8988T (cell line): ENCODE data around the gene PVALB.

Source experiments
- DNase-seq: peaks from one replicate; pipeline ENCODE4 v3.0.0; 2011

The PVALB gene

DNA sequence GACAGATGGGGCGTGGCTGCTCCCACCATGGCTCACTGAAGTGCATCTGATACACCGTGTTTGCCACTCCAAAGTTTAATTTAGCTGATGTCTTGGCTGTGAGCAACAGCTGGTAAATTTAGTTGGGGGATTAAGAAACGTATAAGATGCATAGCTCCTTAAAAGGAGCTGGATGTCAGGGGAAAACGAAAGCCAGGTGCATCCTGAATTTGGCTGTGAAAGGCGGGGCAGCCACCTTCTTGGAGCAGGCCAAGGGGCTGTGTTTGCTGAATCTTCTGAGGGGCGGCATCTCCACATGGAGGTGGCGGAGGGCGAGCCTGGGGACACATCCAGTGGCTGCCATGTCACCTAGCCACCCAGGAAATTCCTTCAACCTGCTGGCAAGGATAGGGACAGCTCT is 23.3 kb upstream of the PVALB start:
- DNase-seq, result no peak

DNA sequence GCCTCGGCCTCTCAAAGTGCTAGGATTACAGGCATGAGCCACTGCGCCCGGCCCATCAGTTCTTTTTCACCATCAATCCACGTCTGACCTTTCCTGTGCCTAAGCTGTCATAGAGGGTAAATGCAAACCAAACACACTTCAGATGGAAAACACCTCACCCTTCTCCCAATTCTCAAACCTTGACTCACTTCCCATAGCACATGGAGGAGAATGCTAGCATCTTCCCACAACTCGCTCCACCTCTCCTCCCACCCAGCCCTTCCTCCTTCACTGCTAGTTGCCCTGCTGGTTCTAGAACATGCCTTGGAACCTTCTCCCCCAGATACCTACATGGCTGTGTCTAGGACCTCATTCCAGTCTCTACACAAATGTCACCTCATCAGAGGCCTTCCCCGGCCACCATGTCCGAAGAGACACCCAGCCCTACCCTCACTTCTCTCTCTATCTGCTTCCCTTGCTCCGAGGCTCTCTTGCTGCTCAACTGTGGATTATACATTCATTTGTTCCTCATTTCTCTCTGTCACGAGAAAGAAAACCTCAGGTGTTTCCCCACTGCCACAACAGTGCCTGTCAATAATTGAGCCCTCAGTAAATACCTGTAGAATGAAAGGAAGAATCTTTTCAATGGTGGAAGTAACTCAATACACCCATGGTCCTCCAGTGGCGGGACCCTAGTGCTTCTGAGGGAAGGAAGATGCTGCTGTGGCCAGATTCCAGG is 22.7 kb upstream of the PVALB start:
- no peak for DNase-seq

DNA sequence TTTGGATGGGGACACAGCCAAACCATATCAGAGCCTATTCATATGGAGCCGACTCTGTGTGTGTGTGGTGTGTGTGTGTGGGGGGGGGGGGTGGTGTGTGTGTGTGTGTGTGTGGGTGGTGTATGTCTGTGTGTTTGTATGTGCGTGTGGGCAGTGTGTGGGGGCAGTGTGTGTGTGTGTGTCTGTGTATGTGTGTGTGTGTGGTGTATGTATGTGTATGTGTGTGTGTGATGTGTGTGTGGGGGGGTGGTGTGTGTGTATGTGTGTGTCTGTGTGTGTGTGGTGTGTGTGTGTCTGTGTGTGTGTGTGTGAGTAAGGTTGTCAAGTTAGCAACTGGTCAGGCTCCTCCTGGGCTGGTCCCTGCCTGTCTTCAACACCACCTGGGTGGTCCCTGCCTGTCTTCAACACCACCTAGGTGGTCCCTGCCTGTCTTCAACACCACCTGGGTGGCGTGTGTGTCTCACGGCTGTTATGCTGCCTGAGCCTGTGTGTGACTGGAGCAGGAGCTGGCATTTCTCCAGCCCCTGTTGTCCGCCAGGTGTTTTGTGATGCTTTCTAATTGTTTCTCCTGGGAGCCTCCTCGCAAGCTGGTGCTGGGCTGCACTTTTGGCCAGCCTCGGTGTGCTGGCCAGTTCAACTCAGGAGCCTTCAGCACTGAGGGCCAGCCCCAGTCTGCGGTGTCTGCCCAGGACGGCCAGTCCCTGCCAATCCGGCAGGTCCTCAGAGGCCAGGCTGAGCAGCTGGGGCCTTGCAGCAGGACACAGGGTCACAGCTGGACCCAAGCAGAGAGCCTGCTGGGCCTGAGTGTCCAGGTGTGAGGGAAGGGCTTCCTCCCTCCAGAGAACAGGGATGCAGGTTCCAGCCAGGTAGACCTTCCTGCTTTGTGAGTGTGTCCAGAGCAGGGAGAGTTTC is 21.5 kb upstream of the PVALB start:
- no peak for DNase-seq

DNA sequence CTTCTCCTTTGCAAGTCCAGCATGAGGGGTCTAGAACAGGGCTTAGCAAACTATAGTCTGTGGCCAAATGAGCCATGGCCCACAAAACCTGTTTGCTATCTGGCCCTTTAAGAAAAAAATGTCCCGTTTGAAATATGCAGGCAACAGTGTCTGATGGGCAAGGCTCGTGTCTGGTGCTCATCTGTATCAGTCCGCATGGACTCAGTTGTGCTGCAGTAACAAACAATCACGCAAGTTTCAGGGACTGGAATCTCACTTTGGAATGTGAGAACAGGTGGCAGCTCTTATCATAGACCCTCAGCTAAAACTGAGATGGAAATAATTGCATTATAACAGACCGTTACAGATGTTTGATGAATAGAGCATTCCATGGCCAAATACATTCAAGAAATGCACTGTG is 19.1 kb upstream of the PVALB start:
- no peak for DNase-seq

DNA sequence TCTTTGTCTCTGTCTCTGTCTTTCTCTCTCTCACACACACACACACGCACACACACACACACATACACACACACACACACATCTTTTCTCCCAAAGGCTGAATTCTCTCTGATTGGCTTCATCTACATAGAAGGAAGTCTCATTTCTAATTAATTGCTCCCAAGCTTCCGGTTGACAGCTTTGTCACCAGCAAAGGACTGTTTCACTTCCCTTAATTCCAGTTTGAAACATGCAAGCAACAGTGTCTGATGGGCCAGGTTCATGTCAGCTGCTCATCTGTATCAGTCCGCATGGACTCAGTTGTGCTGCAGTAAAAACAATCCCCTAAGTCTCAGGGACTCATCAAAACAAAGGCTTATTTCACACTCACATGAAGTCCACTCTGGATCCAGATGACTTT is 16.2 kb upstream of the PVALB start:
- DNase-seq, result no peak

DNA sequence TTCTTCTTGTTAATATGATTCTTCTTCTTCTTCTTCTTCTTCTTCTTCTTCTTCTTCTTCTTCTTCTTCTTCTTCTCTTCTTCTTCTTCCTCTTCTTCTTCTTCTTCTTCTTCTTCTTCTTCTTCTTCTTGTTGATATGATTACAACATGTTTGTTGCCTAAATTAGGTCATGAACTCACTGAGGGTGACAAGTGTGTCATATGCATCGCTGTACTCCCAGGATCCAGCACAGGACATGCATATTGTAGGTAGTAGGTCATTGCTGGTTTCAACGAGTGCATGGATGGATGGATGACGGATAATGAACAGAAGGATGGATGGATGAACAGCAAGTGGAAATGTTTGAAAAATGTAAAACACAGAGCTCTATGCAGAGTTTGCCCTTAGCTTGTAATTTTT is 14.9 kb upstream of the PVALB start:
- no peak for DNase-seq

DNA sequence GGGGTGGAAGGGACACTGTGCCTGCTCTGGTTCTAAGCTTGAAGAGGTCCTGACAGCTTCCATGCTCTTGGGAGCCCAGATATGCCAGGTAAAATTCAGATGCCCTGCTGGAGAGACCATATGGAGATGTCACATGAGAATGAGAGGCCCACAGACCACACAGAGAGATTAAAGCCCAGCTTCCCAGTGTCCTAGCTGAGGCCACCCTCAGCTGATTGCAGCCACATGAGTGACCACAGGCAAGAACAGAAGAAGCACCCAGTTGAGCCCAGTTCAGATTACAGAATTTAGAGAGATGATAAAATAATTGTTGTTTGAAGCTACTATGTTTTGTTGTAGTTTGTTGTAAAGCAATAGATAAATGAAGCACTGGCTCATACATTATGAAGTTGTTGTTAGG is 14.4 kb upstream of the PVALB start:
- DNase-seq, result no peak

DNA sequence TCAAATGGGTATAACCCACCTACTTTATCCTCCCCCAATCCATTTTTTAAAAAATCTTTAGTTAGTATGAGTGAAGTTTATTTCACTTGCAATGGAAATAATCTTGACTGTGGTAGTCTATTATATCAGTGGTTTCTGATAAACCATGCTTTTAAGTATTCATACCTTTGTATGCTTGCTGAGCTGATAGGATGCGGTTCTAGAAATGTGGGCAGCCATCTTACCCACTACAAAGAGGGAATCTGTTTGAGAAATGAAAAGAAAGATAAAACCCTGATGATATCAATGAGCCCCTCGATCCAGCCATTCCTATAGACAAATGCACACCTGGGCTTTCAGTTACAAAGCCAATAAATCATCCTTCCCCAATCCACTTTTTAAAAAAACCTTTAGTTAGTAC is 13.8 kb upstream of the PVALB start:
- no peak for DNase-seq

DNA sequence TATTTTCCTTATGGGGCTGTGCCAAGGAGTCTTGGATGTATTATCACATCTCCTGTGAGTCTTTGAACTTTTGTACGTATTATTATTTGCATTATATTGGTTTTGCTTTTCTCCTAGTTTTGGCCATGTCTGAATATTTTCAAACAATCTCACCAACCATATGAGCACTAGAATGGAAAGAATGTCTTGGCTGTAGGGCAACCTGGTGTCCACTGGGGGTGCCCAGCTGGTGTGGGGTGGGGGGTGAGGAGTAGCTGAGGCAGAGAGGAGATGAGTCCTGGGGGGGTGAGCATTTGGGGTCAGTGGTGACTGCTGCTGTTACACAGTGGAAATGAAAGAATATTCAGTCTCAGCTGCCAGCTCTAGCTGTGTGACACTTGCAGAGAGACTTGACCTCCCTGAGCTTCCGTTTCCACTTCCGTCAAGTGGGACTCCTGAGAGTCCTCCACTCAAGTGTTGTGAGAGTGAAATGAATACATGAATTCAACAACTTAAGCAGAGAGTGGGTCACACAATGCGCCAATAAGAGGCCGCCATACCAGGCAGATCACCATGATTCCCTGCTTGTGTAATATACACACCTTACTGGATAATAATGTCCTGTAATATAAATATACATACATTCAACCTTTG is 12.7 kb upstream of the PVALB start:
- DNase-seq, result no peak

DNA sequence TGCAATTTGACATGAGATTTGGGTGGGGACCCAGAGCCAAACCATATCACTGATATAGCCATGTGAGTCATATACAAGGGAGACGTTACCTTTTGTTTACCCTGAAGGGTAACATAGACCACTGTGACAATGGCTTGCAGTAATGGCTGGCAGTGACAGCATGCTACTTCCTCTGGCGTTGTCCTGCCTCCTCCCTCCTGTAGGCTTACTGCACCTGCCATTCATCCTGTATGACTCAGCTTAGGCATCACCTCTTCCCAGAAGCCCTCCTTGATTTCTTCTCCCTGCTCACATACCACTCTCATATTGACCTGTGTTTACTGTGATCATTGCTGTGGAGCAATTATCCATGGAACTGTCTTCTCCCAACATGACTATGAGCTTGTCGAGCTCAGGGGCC is 12.0 kb upstream of the PVALB start:
- DNase-seq, result no peak

DNA sequence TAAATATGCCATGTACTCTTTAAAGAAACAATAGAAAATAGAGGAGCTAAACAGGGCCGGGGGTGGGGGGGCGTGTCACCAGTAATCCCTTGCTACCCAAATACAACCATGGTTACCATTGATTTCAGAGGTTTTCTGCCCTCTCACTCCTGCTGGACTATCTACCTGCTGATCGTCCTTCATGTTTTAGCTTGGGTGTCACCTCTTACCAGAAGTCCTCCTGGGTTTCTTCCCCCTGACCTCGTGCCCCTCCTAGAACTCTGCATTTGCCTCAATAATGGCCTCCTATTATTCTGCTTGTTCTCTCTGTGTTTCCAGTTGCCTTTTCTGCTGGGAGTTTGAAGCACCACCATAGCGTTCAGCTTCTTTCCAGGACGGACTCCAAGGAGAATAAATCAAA is 9.4 kb upstream of the PVALB start:
- no peak for DNase-seq

DNA sequence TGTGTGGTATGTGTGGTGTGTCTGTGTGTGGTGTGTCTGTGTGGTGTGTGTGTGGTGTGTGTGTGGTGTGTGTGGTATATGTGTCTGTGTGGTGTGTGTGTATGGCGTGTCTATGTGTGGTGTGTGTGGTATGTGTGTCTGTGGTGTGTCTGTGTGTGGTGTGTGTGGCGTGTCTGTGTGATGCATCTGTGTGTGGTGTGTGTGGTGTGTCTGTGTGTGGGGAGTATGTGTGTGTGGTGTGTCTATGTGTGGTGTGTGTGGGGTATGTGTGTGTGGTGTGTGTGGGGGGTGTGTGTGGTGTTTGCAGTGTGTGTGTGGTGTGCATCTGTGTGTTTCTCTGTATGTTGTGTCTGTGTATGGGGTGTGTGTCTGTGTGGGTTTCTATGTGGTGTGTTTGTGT is 7.8 kb upstream of the PVALB start:
- DNase-seq, result no peak

DNA sequence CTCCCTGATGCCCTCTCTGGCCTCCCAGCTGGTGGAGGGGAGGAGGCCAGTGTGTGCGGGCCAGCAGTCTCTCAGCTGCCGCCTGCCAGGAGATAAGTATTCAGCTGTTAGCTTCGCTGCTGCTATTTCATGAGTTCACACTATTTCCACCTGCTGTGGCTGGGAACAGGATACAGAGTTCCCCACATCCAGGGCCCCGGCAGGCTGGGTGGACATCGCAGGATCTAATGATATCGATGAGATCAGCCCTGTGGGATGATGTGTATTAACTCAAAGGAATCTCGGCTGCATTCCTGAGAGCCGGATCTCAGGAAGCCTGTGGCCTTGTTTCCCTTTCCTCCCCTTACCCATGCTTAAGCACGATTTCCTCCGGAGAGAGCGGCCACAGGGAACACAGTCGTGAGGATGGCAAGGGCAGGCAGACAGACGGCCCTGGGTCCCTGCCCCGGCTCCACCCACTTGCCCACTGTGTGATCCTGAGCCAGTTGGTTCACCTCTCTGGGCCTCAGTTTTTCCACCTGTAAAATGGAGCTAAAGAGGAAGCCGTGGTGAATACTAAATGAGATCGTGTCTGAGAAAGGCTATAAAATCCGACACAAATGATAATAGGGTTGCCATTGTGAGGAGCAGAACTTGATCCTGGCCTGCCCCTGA is 6.5 kb upstream of the PVALB start:
- no peak for DNase-seq

DNA sequence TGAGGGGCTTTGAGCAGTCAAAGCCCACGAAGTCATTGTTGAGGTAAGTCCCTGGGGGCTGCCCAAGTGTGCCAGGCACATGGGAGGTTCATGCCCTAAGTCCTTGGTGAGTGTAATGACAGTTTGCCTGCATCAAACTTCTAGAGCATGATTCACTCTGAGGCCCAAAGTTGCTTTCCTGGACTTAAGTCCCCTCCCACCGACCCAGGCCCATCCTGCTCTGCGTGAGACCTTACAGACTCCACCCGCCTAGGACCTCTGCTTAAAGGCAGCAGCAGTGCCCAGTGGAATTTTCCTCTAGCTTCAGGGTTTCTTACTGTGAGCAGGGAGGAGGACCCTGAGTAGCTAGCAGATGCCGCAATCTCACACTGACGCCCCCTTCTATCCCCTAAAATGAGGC is 5.7 kb upstream of the PVALB start:
- no peak for DNase-seq

DNA sequence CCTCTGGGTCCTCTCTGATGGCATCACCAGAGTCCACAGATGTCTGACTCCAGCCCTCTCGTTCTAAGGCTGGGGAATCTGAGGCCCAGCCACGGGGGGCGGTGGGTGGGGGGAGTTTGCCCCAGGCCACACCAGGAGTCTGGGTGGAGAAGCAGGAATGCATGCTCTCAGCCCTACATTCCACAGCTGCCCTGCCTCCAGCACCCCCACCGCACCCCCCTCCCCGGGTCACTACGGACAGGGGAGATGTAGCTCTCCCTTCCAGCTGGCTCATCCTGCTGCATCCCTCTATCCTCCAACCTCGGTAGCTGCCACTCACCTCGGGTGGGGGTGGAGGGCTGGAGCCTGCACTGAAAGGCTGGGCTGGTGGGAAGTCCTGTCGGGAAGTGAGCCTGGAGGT is 2.3 kb upstream of the PVALB start:
- no peak for DNase-seq

DNA sequence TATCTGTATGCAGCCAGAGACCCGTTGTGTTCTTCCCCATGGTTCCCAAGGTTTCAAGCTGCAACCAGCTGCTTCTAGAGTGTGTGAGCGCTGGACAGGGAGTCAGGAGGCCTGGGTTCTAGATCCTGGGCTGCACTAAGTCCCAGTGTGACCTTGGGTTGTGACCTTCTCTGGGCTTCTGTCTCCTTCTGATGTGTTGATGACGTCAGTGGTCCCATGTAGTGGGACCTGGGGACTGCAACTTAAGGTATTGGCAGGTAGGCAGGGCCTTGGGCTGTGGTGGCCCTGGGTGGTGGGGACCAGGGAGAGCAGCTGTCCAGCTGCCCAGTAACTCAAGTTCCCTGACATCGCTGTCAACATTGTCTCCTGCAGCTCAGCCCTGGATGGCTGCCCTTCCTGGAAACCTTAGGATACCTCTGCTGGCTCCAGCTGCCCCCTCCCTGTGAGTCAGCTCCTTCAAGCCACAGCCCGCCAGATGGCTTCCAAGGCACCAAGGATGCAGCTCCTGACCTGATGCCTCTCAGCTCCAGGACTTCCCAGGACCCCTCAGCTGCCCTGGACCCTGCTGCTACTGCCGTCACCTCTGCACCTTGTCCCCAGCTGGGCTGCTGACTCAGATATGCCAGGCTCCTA is 1.3 kb upstream of the PVALB start:
- DNase-seq, result no peak

DNA sequence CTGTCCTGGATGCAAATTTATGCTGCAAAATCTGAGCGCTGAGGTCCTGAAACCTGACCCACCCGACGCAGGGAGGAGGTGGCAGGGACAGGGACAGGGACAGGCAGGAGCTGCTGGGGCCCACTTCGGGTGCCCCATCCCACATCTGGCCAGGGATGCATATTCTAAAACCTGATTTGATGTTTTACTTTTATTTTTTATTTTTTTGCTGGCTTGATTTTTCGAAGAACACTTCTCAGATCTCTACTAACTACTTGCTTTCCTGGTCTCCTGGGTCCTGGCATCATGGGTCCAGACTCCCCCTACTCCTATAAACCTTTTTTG is 652 bp upstream of the PVALB start:
- no peak for DNase-seq

DNA sequence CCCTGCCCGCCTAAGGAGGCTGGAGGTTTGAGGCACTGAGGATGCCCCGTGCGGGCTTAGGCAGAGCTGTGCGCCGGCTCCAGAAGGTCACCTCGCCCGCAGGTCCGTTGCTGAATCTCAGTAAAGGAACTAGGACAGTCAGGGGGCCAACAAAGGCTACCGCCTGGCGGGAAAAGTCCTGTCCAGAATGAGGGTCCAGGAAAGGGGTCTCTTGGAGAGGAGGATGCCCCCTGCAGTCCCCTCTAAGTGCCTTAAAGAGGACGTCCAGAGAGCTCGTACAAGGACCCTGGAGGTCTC is 548 bp downstream of the PVALB start:
- no peak for DNase-seq

DNA sequence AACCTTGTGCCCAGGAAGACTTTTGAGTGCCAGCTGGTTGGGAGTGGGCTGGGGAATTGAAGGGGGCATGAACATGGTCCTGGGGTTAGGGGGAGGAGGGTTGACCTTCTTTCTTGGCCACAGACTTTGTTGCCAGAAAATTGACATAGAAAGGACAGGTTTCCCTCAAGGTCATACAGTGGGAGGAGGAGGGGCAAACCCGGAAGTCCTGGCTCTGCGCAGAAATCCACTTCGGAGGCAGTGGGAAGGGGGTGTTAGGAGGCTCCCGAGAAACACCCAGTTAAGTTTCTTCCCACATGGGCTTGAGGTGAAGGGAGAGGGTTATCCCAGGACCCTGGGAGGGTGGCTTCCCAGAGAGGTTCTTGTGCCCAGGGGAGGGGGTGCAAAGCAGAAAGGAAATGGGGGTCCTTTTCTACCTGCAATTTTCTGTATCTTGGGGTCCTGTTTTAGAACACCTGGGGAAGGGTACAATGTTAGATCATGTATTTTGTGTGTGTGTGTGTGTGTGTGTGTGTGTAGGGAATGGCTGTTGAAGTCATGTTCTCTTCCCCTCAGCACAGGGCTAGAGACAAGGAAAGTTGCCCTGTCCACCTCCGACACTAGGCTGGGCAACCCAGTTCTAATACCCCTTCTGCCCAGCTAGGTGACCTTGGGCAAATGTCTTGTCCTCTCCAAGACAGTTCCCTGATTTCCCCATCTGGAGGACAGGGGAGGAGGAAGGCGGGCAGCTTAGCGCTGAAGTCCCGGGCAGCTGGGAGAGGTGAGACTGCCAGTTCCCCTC is 1.1 kb downstream of the PVALB start:
- DNase-seq, result no peak

DNA sequence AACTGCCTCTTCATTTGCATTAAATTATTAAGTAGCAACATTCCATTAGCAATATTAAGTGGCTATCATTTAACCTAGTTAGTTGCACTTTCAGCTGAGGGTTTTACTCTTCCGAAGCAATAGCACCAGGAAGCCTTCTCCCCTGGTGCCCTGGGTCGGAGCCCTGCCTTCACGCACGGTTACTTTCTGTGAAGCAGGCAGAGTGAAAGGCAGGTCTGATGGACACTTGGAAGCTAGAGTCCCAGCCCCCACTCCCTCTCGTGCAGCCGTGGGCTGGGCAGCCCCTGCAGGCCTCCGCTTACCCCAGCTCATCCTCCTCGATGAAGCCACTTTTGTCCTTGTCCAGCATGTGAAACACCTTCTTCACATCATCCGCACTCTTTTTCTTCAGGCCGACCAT is 2.0 kb downstream of the PVALB start:
- no peak for DNase-seq

DNA sequence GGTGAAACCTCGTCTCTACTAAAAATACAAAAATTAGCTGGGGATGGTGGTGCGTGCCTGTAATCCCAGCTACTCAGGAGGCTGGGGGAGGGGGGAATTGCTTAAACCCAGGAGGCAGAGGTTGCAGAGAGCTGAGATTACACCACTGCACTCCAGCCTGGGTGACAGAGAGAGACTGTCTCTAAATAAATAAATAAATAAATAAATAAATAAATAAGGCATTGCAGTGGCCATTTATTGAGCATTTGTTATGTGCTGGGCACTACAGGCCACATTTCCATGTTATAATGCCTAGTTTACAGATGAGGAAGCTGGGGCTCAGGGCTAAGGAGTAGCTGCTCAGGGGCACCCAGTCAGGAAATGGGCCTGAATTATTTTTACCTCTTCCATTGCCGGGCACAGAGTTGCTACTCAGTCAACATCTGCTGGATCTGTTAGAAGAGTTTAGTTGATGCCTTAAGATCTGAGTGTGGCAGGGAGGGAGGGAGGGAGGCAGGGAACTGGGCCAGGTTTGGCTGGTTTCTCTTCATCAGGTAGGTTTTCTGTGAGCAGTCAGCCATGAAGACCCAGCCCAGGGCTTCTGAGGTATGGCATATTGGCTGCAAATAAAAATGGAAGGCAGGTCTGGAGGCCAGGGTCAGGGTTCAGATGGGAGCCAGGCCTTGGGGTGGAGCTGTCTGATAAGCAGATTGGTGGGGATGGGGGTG is 5.6 kb downstream of the PVALB start:
- DNase-seq, result no peak

DNA sequence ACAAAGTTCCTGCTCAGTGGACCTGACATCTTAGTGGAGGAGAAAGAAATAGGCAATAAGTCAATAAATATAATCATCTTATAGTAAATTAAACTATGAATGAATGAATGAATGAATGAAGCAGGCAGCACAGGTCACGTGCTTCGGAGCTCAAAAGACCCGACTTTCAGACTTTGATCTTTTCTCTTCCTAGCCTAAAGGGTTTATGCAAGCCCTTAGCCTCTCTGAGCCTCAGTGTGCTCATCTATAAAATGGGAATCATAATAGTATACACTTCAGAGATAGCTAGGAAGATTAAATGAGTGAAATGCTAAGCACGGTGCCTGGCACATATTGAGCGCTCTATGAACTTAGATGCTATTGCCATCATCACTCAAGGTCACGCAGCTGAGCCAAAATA is 7.5 kb downstream of the PVALB start:
- no peak for DNase-seq
